HCEC 1CT (cell line): ENCODE results near the gene AIFM1.

ENCODE experiments used
- DNase-seq: peaks from one replicate; pipeline ENCODE4 v3.0.0-alpha.2; 2017

Gene AIFM1

GRCh38 chrX:130165703-130166502 is at the start of gene AIFM1:
Gene AIFM1 (minus strand): TSS chrX:130165841. CDS start chrX:130165656, 185 bp downstream.
- DNase-seq: peak; percentile 87

- DNase-seq: no peak
These were observed 47.7 kb upstream of the AIFM1 start for GRCh38 chrX:130213376-130213775.

GRCh38 chrX:130212371-130212770 is 46.7 kb upstream of the AIFM1 start:
- no peak for DNase-seq

GRCh38 chrX:130211415-130212186 is 46.0 kb upstream of the AIFM1 start:
- DNase-seq: no peak

GRCh38 chrX:130204647-130205046 is 39.0 kb upstream of the AIFM1 start:
- no peak for DNase-seq

- DNase-seq: no peak
These were observed 31.8 kb upstream of the AIFM1 start for GRCh38 chrX:130197464-130197863.

GRCh38 chrX:130196466-130196865 is 30.8 kb upstream of the AIFM1 start:
- peak; percentile 5 for DNase-seq

GRCh38 chrX:130190801-130191200 is 25.2 kb upstream of the AIFM1 start:
- DNase-seq: no peak

- no peak for DNase-seq
These were observed 21.0 kb upstream of the AIFM1 start for GRCh38 chrX:130186651-130187050.

GRCh38 chrX:130184857-130185256 is 19.2 kb upstream of the AIFM1 start:
- DNase-seq: no peak

- no peak for DNase-seq
These were observed 18.5 kb upstream of the AIFM1 start for GRCh38 chrX:130184168-130184567.

- DNase-seq: no peak
These were observed 14.1 kb upstream of the AIFM1 start for GRCh38 chrX:130179579-130180215.

GRCh38 chrX:130179170-130179569 is 13.5 kb upstream of the AIFM1 start:
- DNase-seq: no peak

- DNase-seq: no peak
These were observed 11.3 kb upstream of the AIFM1 start for GRCh38 chrX:130176942-130177341.

GRCh38 chrX:130176354-130176776 is 10.7 kb upstream of the AIFM1 start:
- no peak for DNase-seq

- DNase-seq: no peak
These were observed 9.3 kb upstream of the AIFM1 start for GRCh38 chrX:130174937-130175336.

GRCh38 chrX:130174045-130174704 is 8.5 kb upstream of the AIFM1 start:
- DNase-seq: peak; percentile 55

GRCh38 chrX:130173190-130173895 is 7.7 kb upstream of the AIFM1 start:
- peak; percentile 74 for DNase-seq

- DNase-seq: no peak
These were observed 6.6 kb upstream of the AIFM1 start for GRCh38 chrX:130172127-130172845.

- no peak for DNase-seq
These were observed 5.9 kb upstream of the AIFM1 start, which contains the start of gene RAB33A for GRCh38 chrX:130171446-130172126. Gene RAB33A (plus strand): TSS chrX:130171962. CDS start chrX:130172063, 101 bp downstream.
